Measurements from ENCODE around the gene PEMT. TPM values are rescaled to one million over a fixed set of nuclear protein-coding genes. Genes with fewer than 3 reads are reported as not detected.

The PEMT gene
- total and polyA plus RNA-seq, 2 donors (not counting 1 experiment from before 2014, with no cell fraction given): 10.7 to 20.3 TPM

GRCh38 chr17:17552351-17553216 is 38.9 kb downstream of the PEMT start:
- H3K4me2 ChIP-seq (replicated peaks; ENCODE audit: low read depth, low read length, poor library complexity, severe bottlenecking): no peak overlapping the region
- WGBS (ENCODE audit: insufficient coverage): 90% methylated on average over 20 of the region's 27 CpGs
- ATAC-seq (ENCODE audit: low read depth) (no peak), DNase-seq (no peak)
- ChIA-PET POLR2A (no interaction called here), CTCF (no interaction called here)
- H3K4me1 Mint-ChIP-seq: no peaks in the 10 kb centered on the region
- H2AFZ ChIP-seq (ENCODE audit: insufficient read depth, low read depth, low read length, poor library complexity, severe bottlenecking): no peak overlapping the region
- intact Hi-C loops (cut with micrococcal nuclease): no loop called here
- no peaks in the 10 kb centered on the region for H3K27me3 ChIP-seq (replicated peaks in 1 of 4; ENCODE audit: control extremely low read depth in 1 of 4, control insufficient read depth in 3 of 4, insufficient read depth in 4 of 4, low read length in 3 of 4)
- H3K4me3 Mint-ChIP-seq: no peak overlapping the region
- no peak overlapping the region for H3K9ac ChIP-seq (ENCODE audit: low read length)
- no peak overlapping the region for H3K27ac Mint-ChIP-seq
- no peaks in the 10 kb centered on the region for H3K27me3 Mint-ChIP-seq
- H4K20me1 ChIP-seq (ENCODE audit: control insufficient read depth, insufficient read depth, low read length, poor library complexity, severe bottlenecking): no peaks in the 10 kb centered on the region
- no peaks in the 10 kb centered on the region for H3K79me2 ChIP-seq (ENCODE audit: control insufficient read depth, insufficient read depth, low read length)
- no peaks in the 10 kb centered on the region for H3K4me1 ChIP-seq (ENCODE audit: control insufficient read depth in 2 of 2, insufficient read depth in 2 of 2, low read length in 2 of 2)
- no peak overlapping the region for H3K4me3 ChIP-seq (ENCODE audit: control extremely low read depth in 1 of 5, extremely low read depth in 1 of 5, insufficient read depth in 1 of 5, low read depth in 2 of 5, low read length in 4 of 5)
- H3K9me3 Mint-ChIP-seq (ENCODE audit: insufficient read depth): no peaks in the 10 kb centered on the region
- H3K27ac ChIP-seq (ENCODE audit: low read length in 2 of 2): no peak overlapping the region
- no peak for TF ChIP-seq CTCF (IDR thresholded peaks at IDR 0.05)
- TF ChIP-seq EZH2 (IDR thresholded peaks at IDR 0.05; ENCODE audit: borderline replicate concordance, insufficient read depth, low read depth, low read length, poor library complexity, severe bottlenecking): no peak
- H3K36me3 ChIP-seq (replicated peaks in 1 of 2; ENCODE audit: control extremely low read depth in 1 of 2, control insufficient read depth in 1 of 2, extremely low read depth in 1 of 2, insufficient read depth in 2 of 2, low read length in 1 of 2): no peaks in the 10 kb centered on the region
- no peaks in the 10 kb centered on the region for H3K9me3 ChIP-seq (ENCODE audit: control extremely low read depth in 1 of 3, control insufficient read depth in 2 of 3, insufficient read depth in 1 of 3, low read length in 2 of 3)

GRCh38 chr17:17551361-17551760 is 40.1 kb downstream of the PEMT start:
- TF ChIP-seq CTCF (IDR thresholded peaks at IDR 0.05) (no peak), EZH2 (IDR thresholded peaks at IDR 0.05; ENCODE audit: borderline replicate concordance, insufficient read depth, low read depth, low read length, poor library complexity, severe bottlenecking) (no peak)
- H3K4me1 Mint-ChIP-seq: no peaks in the 10 kb centered on the region
- H3K27me3 ChIP-seq (replicated peaks in 1 of 4; ENCODE audit: control extremely low read depth in 1 of 4, control insufficient read depth in 3 of 4, insufficient read depth in 4 of 4, low read length in 3 of 4): no peaks in the 10 kb centered on the region

More at GRCh38 chr17:17551361-17551760, 40.1 kb downstream of the PEMT start:
- no peaks in the 10 kb centered on the region for H3K27me3 Mint-ChIP-seq
- no peaks in the 10 kb centered on the region for H3K9me3 Mint-ChIP-seq (ENCODE audit: insufficient read depth)
- Histone ChIP-seq H2AFZ (ENCODE audit: insufficient read depth, low read depth, low read length, poor library complexity, severe bottlenecking) (no peak overlapping the region), H3K4me2 (replicated peaks; ENCODE audit: low read depth, low read length, poor library complexity, severe bottlenecking) (no peak overlapping the region), H3K9ac (ENCODE audit: low read length) (no peak overlapping the region), H3K27ac (ENCODE audit: low read length in 2 of 2) (no peak overlapping the region), H3K79me2 (ENCODE audit: control insufficient read depth, insufficient read depth, low read length) (no peaks in the 10 kb centered on the region), H3K9me3 (ENCODE audit: control extremely low read depth in 1 of 3, control insufficient read depth in 2 of 3, insufficient read depth in 1 of 3, low read length in 2 of 3) (no peaks in the 10 kb centered on the region), H4K20me1 (ENCODE audit: control insufficient read depth, insufficient read depth, low read length, poor library complexity, severe bottlenecking) (no peaks in the 10 kb centered on the region), H3K4me3 (ENCODE audit: control extremely low read depth in 1 of 5, extremely low read depth in 1 of 5, insufficient read depth in 1 of 5, low read depth in 2 of 5, low read length in 4 of 5) (no peak overlapping the region), H3K4me1 (ENCODE audit: control insufficient read depth in 2 of 2, insufficient read depth in 2 of 2, low read length in 2 of 2) (no peaks in the 10 kb centered on the region), H3K36me3 (replicated peaks in 1 of 2; ENCODE audit: control extremely low read depth in 1 of 2, control insufficient read depth in 1 of 2, extremely low read depth in 1 of 2, insufficient read depth in 2 of 2, low read length in 1 of 2) (no peaks in the 10 kb centered on the region)
- POLR2A ChIA-PET: no interaction called here
- 92% methylated on average over 11 of the region's 11 CpGs for WGBS (ENCODE audit: insufficient coverage)
- no peak overlapping the region for H3K4me3 Mint-ChIP-seq
- CTCF ChIA-PET: no interaction called here
- H3K27ac Mint-ChIP-seq: no peak overlapping the region
- intact Hi-C loops (cut with micrococcal nuclease): no loop called here
- ATAC-seq (ENCODE audit: low read depth) (no peak), DNase-seq (no peak)
